IMR-90 (cell line): Measurements from ENCODE around the gene ZBTB4. TPM values are rescaled to one million over a fixed set of nuclear protein-coding genes. Genes with fewer than 3 reads are reported as not detected.
A peak's percentile ranks its signal among the peaks of the same experiment; 100 is the strongest.

Experiments used
- ATAC-seq: fragments of 200-7000 bp; cut with Tn5 transposase; 2 replicates; pipeline ENCODE4 v1.9.1; 2020; ENCODE audit warnings: low read depth, mild to moderate bottlenecking, moderate library complexity
- BruUV-seq: library from RNA; stranded (reverse); fragments of 400-500 nt; replicated peaks from 2 replicates; lab custom pipeline; 2021; lab: Mats Ljungman, UMichigan
- CTCF ChIA-PET: fragments of 300-600 bp; formaldehyde crosslinking; extraction: SDS; loops from one replicate; lab custom pipeline; 2021; ENCODE audit warnings: antibody characterized with exemption; lab: Yijun Ruan, JAX
- POLR2A ChIA-PET: fragments of 300-600 bp; sonication (Branson Sonifier 250); formaldehyde crosslinking; loops from one replicate; lab custom pipeline; 2022; ENCODE audit warnings: antibody characterized with exemption; ENCODE audit not compliant: unreplicated experiment; lab: Charles Lee
- DNase-seq: peaks from one replicate; pipeline ENCODE4 v3.0.0; 2013
- H2AFZ ChIP-seq: replicated peaks from 2 replicates; pipeline ENCODE3; 2013; ENCODE audit warnings: low read length, mild to moderate bottlenecking; ENCODE audit not compliant: poor library complexity
- H2AK5ac ChIP-seq: 2 replicates; pipeline ENCODE4 v1.6.1; 2013; ENCODE audit warnings: low read depth, low read length, inconsistent platforms
- H2AK9ac ChIP-seq: replicated peaks from 2 replicates; pipeline ENCODE3; 2013; ENCODE audit warnings: mild to moderate bottlenecking, low read depth, low read length, moderate library complexity; ENCODE audit not compliant: poor library complexity
- H2BK120ac ChIP-seq: 2 replicates; pipeline ENCODE4 v1.6.1; 2013; ENCODE audit warnings: low read depth, low read length, inconsistent platforms
- H2BK15ac ChIP-seq: 3 replicates; pipeline ENCODE4 v1.6.1; 2013; ENCODE audit warnings: low read depth, low read length, inconsistent platforms
- H2BK20ac ChIP-seq: 2 replicates; pipeline ENCODE4 v1.6.1; 2013; ENCODE audit warnings: low read depth, mild to moderate bottlenecking, inconsistent platforms, low read length, moderate library complexity
- H2BK5ac ChIP-seq: 2 replicates; pipeline ENCODE4 v1.6.1; 2013; ENCODE audit warnings: mild to moderate bottlenecking, low read depth, low read length, inconsistent platforms; ENCODE audit not compliant: poor library complexity, severe bottlenecking
- H3K14ac ChIP-seq: replicated peaks from 2 replicates; pipeline ENCODE4 v1.6.1; 2013; ENCODE audit warnings: low read depth, low read length, inconsistent platforms
- H3K18ac ChIP-seq: 2 replicates; pipeline ENCODE4 v1.6.1; 2013; ENCODE audit warnings: low read depth, low read length, control low read depth
- H3K23ac ChIP-seq: 2 replicates; pipeline ENCODE4 v1.6.1; 2013; ENCODE audit warnings: low read depth, low read length, inconsistent platforms
- H3K27ac ChIP-seq: 2 replicates; pipeline ENCODE4 v1.5.1; 2013; ENCODE audit warnings: mild to moderate bottlenecking, control low read depth, low read length; ENCODE audit not compliant: insufficient read depth
- H3K27me3 ChIP-seq: 2 replicates; pipeline ENCODE4 v1.6.1; 2013; ENCODE audit warnings: low read length; ENCODE audit not compliant: control insufficient read depth, insufficient read depth
- H3K36me3 ChIP-seq: 2 replicates; pipeline ENCODE4 v1.6.1; 2013; ENCODE audit warnings: low read length, mixed read lengths; ENCODE audit not compliant: control insufficient read depth, insufficient read depth
- H3K4ac ChIP-seq: 2 replicates; pipeline ENCODE4 v1.6.1; 2013; ENCODE audit warnings: low read depth, low read length, inconsistent platforms
- H3K4me1 ChIP-seq: 2 replicates; pipeline ENCODE4 v1.6.1; 2013; ENCODE audit warnings: low read length, mixed read lengths; ENCODE audit not compliant: control insufficient read depth, insufficient read depth
- H3K4me2 ChIP-seq: 2 replicates; pipeline ENCODE4 v1.6.1; 2013; ENCODE audit warnings: low read depth, mild to moderate bottlenecking, control low read depth, low read length, moderate library complexity
- H3K4me3 ChIP-seq: 2 replicates; pipeline ENCODE4 v1.5.1; 2013; ENCODE audit warnings: low read depth, mild to moderate bottlenecking, control low read depth, low read length, moderate library complexity; ENCODE audit not compliant: insufficient read depth
- H3K56ac ChIP-seq: 2 replicates; pipeline ENCODE4 v1.6.1; 2013; ENCODE audit warnings: low read length, inconsistent platforms; ENCODE audit not compliant: insufficient read depth; ENCODE audit errors: extremely low read depth
- H3K79me1 ChIP-seq, 2 experiments: 2 replicates each; pipeline ENCODE4 v1.6.1; 2013; ENCODE audit warnings: low read length in 2 of 2, inconsistent platforms in 1 of 2, low read depth in 1 of 2
- H3K9ac ChIP-seq: 2 replicates; pipeline ENCODE4 v1.6.1; 2013; ENCODE audit warnings: low read depth, low read length, control low read depth
- H3K9me1 ChIP-seq: 2 replicates; pipeline ENCODE4 v1.6.1; 2013; ENCODE audit warnings: low read length, inconsistent platforms; ENCODE audit not compliant: insufficient read depth
- H3K9me3 ChIP-seq: 2 replicates; pipeline ENCODE4 v1.6.1; 2013; ENCODE audit warnings: low read length; ENCODE audit not compliant: control insufficient read depth, insufficient read depth
- H4K20me1 ChIP-seq: 2 replicates; pipeline ENCODE4 v1.6.1; 2013; ENCODE audit warnings: low read length, inconsistent platforms; ENCODE audit not compliant: insufficient read depth
- H4K5ac ChIP-seq: 2 replicates; pipeline ENCODE4 v1.6.1; 2013; ENCODE audit warnings: mild to moderate bottlenecking, low read depth, low read length, control low read depth
- H4K8ac ChIP-seq, 2 experiments: 2 replicates each; pipeline ENCODE4 v1.6.1; 2013; ENCODE audit warnings: low read depth in 2 of 2, low read length in 2 of 2, control low read depth in 1 of 2, inconsistent platforms in 1 of 2
- H4K91ac ChIP-seq: 2 replicates; pipeline ENCODE4 v1.6.1; 2013; ENCODE audit warnings: low read depth, low read length, inconsistent platforms; ENCODE audit not compliant: insufficient read depth
- BHLHE40 ChIP-seq: fragments of 150-350 bp; IDR thresholded peaks from 2 replicates; pipeline ENCODE4 v1.6.1; 2016; ENCODE audit warnings: mild to moderate bottlenecking, low read depth, low read length
- CEBPB ChIP-seq: IDR thresholded peaks from 2 replicates; pipeline ENCODE4 v1.6.1; 2012; ENCODE audit warnings: low read depth, low read length, improper control_type of control experiment
- CTCF ChIP-seq: conservative IDR thresholded peaks from 2 replicates; pipeline ENCODE4 v1.5.1; 2012; ENCODE audit warnings: mild to moderate bottlenecking, low read depth, low read length, improper control_type of control experiment
- ELK1 ChIP-seq: fragments of 150-350 bp; IDR thresholded peaks from 2 replicates; pipeline ENCODE4 v1.6.1; 2016; ENCODE audit warnings: low read depth, mild to moderate bottlenecking, low read length, moderate library complexity, borderline replicate concordance
- FOS ChIP-seq: fragments of 150-350 bp; IDR thresholded peaks from 2 replicates; pipeline ENCODE4 v1.6.1; 2016; ENCODE audit warnings: low read depth, low read length
- MAFK ChIP-seq: IDR thresholded peaks from 2 replicates; pipeline ENCODE4 v1.6.1; 2012; ENCODE audit warnings: low read depth, low read length, improper control_type of control experiment
- MAZ ChIP-seq: IDR thresholded peaks from 2 replicates; pipeline ENCODE4 v1.6.1; 2012; ENCODE audit warnings: low read depth, mild to moderate bottlenecking, low read length, improper control_type of control experiment, moderate library complexity, borderline replicate concordance
- MXI1 ChIP-seq: IDR thresholded peaks from 2 replicates; pipeline ENCODE4 v1.6.1; 2012; ENCODE audit warnings: low read depth, mild to moderate bottlenecking, low read length, moderate library complexity, borderline replicate concordance
- NFE2L2 ChIP-seq: fragments of 150-350 bp; IDR thresholded peaks from 2 replicates; pipeline ENCODE4 v1.6.1; 2016; ENCODE audit warnings: low read depth, mild to moderate bottlenecking, low read length
- POLR2A ChIP-seq: IDR thresholded peaks from 2 replicates; pipeline ENCODE4 v1.6.1; 2012; ENCODE audit warnings: mild to moderate bottlenecking, low read depth, low read length
- RAD21 ChIP-seq: IDR thresholded peaks from 2 replicates; pipeline ENCODE4 v1.6.1; 2012; ENCODE audit warnings: low read length, improper control_type of control experiment
- RCOR1 ChIP-seq: IDR thresholded peaks from 2 replicates; pipeline ENCODE4 v1.6.1; 2012; ENCODE audit warnings: mild to moderate bottlenecking, low read length, improper control_type of control experiment; ENCODE audit not compliant: insufficient replicate concordance
- RFX5 ChIP-seq: IDR thresholded peaks from 2 replicates; pipeline ENCODE4 v1.8.0; 2012; ENCODE audit warnings: low read depth, mild to moderate bottlenecking, low read length, moderate library complexity
- SMC3 ChIP-seq: fragments of 150-350 bp; IDR thresholded peaks from 2 replicates; pipeline ENCODE4 v1.6.1; 2016; ENCODE audit warnings: low read depth, mild to moderate bottlenecking, antibody characterized with exemption, low read length, moderate library complexity
- WGBS, 2 experiments: methylation state at CpG; one replicate each; pipeline versions ENCODE4 v1.1.5 to v1.1.7; 2013; ENCODE audit warnings: missing lambda C conversion rate in 2 of 2; ENCODE audit not compliant: insufficient read length in 1 of 2; ENCODE audit errors: extremely low coverage in 2 of 2; 5-methylcytosine and 5-hydroxymethylcytosine counted together
- dilution Hi-C: fragments of 300-500 bp; cut with HindIII; formaldehyde crosslinking; loops from one replicate; pipeline ENCODE4 v1.14.3; 2018; ENCODE audit warnings: low sequenced_read_pairs; ENCODE audit not compliant: unreplicated experiment
- in situ Hi-C: fragments of 300-500 bp; cut with MboI; formaldehyde crosslinking; loops from 3 replicates; pipeline ENCODE4 v1.14.3; 2019; ENCODE audit warnings: low sequenced_read_pairs, inconsistent platforms, mixed read lengths
- intact Hi-C: fragments of 100-400 bp; cut with micrococcal nuclease; formaldehyde crosslinking; loops from 2 replicates; pipeline ENCODE4 v1.10.0; 2022
- polyA plus RNA-seq, 3 experiments: library from polyadenylated mRNA; depleted of rRNA; stranded (reverse); fragments of >200 nt; gene quantifications; 2 replicates each; pipeline ENCODE4 v1.2.3, GENCODE V29; 2012; ENCODE audit warnings: low replicate concordance in 1 of 3
- total RNA-seq: library from RNA; depleted of rRNA; stranded (reverse); fragments of >200 nt; gene quantifications from 2 replicates; pipeline ENCODE4 v1.2.3, GENCODE V29; 2012

ZBTB4 gene
- total and polyA plus RNA-seq, 2 of the 4 experiments (the other 2 are of a cell fraction), result 6.3 to 20.3 TPM

- ATAC-seq, result peak; percentile 82
- peak; percentile 27 for DNase-seq
- no peak for TF ChIP-seq RFX5
- TF ChIP-seq CEBPB, result no peak
- no peak for TF ChIP-seq POLR2A
- TF ChIP-seq RCOR1, result no peak
- TF ChIP-seq MAZ, result no peak
- no peak for TF ChIP-seq NFE2L2
- no peak for TF ChIP-seq BHLHE40
- no peak for TF ChIP-seq ELK1
- no peak for TF ChIP-seq MXI1
- no peak for TF ChIP-seq RAD21
- no peak for TF ChIP-seq FOS
- TF ChIP-seq CTCF, result no peak
- TF ChIP-seq MAFK, result no peak
- TF ChIP-seq SMC3, result no peak
Measured at GRCh38 chr17:7444682-7445618, 34.5 kb downstream of the ZBTB4 start, which contains the start of gene CHRNB1. Gene CHRNB1, plus strand, starts transcription at chr17:7445061. Its CDS starts 67 bp downstream, at chr17:7445128.

More at GRCh38 chr17:7444682-7445618, 34.5 kb downstream of the ZBTB4 start, which contains the start of gene CHRNB1:
- Histone ChIP-seq H3K9ac (no peak within 1 kb of the TSS), H2BK5ac (peak within 1 kb of the TSS; percentile 10), H2AFZ (peak within 1 kb of the TSS; percentile 91), H3K4me1 (peaks cover 22% of the 10 kb centered on the region), H3K4me2 (peak within 1 kb of the TSS; percentile 81), H2AK5ac (peak within 1 kb of the TSS; percentile 45; the same call in 1 of the 2 replicates), H3K9me3 (no peaks in the 10 kb centered on the region), H3K4me3 (peak within 1 kb of the TSS; percentile 32), H3K9me1 (0 out of 2 replicates have a peak, but pooled peaks cover 8% of the 10 kb centered on the region), H2BK20ac (no peak within 1 kb of the TSS), H2BK15ac (no peak within 1 kb of the TSS; the same call in 2 of the 3 replicates), H3K23ac (peak within 1 kb of the TSS; percentile 24; the same call in 1 of the 2 replicates), H3K27me3 (peaks cover 37% of the 10 kb centered on the region), H2BK120ac (no peak within 1 kb of the TSS), H3K18ac (no peak within 1 kb of the TSS), H3K14ac (no peak within 1 kb of the TSS), H2AK9ac (peak within 1 kb of the TSS; percentile 75), H4K5ac (no peak within 1 kb of the TSS), H3K56ac (no peak within 1 kb of the TSS), H4K91ac (no peak within 1 kb of the TSS), H3K4ac (peak within 1 kb of the TSS; percentile 22; the same call in 1 of the 2 replicates), H3K36me3 (no peaks in the 10 kb centered on the region), H4K20me1 (0 out of 2 replicates have a peak, but pooled peaks cover 3% of the 10 kb centered on the region), H4K8ac (peak within 1 kb of the TSS in 1 of 2 experiments; percentile 36; a peak in 1 of 4 replicates), H3K27ac (no peak within 1 kb of the TSS), H3K79me1 (no peaks in the 10 kb centered on the region)
- ChIA-PET CTCF (interaction anchor here (1.4 kb wide), 1 partner anchor 9 kb away, joined by 6 read pairs; no protein-coding TSS in a partner anchor), POLR2A (interaction anchor here (0.7 kb wide), 1 partner anchor 33 kb away, joined by 3 read pairs; no protein-coding TSS in a partner anchor)
- WGBS, 2 experiments, result 10% methylated on average over 23 of the region's 51 CpGs; no CpG with 5 or more reads in 1 of the 2 experiments
- no TSS peak for BruUV-seq
- dilution Hi-C loops, result no loop called here
- in situ Hi-C loops, result no loop called here
- intact Hi-C loops, result no loop called here
